ENCODE results near the gene HKDC1.

DNA sequence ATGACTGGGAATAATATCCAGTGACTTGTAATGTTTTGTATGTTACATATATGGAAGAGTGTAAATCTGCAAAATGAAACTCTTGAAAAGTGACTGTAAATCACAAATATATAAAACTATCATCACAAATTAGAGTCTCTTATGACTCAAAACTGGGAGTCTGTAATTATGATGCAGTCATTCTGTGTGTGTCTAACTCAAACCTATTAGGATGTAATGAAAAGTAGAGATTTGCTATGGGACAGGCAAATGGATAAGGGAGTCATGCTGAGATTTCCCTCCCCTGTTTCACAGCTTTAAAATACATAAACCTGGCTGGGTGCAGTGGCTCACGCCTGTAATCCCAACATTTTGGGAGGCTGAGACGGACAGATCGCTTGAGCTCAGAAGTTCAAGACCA, 8.6 kb upstream of the HKDC1 start:
- TF ChIP-seq, protein P1, sequence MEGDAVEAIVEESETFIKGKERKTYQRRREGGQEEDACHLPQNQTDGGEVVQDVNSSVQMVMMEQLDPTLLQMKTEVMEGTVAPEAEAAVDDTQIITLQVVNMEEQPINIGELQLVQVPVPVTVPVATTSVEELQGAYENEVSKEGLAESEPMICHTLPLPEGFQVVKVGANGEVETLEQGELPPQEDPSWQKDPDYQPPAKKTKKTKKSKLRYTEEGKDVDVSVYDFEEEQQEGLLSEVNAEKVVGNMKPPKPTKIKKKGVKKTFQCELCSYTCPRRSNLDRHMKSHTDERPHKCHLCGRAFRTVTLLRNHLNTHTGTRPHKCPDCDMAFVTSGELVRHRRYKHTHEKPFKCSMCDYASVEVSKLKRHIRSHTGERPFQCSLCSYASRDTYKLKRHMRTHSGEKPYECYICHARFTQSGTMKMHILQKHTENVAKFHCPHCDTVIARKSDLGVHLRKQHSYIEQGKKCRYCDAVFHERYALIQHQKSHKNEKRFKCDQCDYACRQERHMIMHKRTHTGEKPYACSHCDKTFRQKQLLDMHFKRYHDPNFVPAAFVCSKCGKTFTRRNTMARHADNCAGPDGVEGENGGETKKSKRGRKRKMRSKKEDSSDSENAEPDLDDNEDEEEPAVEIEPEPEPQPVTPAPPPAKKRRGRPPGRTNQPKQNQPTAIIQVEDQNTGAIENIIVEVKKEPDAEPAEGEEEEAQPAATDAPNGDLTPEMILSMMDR (IDR thresholded peaks at IDR 0.05; ENCODE audit: low read depth, low read length, missing input control): no peak
- TF ChIP-seq, protein P2, sequence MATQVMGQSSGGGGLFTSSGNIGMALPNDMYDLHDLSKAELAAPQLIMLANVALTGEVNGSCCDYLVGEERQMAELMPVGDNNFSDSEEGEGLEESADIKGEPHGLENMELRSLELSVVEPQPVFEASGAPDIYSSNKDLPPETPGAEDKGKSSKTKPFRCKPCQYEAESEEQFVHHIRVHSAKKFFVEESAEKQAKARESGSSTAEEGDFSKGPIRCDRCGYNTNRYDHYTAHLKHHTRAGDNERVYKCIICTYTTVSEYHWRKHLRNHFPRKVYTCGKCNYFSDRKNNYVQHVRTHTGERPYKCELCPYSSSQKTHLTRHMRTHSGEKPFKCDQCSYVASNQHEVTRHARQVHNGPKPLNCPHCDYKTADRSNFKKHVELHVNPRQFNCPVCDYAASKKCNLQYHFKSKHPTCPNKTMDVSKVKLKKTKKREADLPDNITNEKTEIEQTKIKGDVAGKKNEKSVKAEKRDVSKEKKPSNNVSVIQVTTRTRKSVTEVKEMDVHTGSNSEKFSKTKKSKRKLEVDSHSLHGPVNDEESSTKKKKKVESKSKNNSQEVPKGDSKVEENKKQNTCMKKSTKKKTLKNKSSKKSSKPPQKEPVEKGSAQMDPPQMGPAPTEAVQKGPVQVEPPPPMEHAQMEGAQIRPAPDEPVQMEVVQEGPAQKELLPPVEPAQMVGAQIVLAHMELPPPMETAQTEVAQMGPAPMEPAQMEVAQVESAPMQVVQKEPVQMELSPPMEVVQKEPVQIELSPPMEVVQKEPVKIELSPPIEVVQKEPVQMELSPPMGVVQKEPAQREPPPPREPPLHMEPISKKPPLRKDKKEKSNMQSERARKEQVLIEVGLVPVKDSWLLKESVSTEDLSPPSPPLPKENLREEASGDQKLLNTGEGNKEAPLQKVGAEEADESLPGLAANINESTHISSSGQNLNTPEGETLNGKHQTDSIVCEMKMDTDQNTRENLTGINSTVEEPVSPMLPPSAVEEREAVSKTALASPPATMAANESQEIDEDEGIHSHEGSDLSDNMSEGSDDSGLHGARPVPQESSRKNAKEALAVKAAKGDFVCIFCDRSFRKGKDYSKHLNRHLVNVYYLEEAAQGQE (IDR thresholded peaks at IDR 0.05): no peak
- no peak for TF ChIP-seq EGR1 (IDR thresholded peaks at IDR 0.05; ENCODE audit: low read depth in 2 of 2)
- TF ChIP-seq YY1 (IDR thresholded peaks at IDR 0.05): no peak
- TF ChIP-seq, protein P3, sequence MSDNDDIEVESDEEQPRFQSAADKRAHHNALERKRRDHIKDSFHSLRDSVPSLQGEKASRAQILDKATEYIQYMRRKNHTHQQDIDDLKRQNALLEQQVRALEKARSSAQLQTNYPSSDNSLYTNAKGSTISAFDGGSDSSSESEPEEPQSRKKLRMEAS (IDR thresholded peaks at IDR 0.05): no peak
- TF ChIP-seq RAD21 (IDR thresholded peaks at IDR 0.05): no peak
- TF ChIP-seq GABPA (IDR thresholded peaks at IDR 0.05 in 1 of 2, conservative IDR thresholded peaks at IDR 0.05 in 1 of 2): no peak
- no peak for TF ChIP-seq JUND (IDR thresholded peaks at IDR 0.05)
- no peak for TF ChIP-seq NR2F2 (IDR thresholded peaks at IDR 0.05)
- no peak for TF ChIP-seq TAF1 (conservative IDR thresholded peaks at IDR 0.05)
